ENCODE results near the gene GNB1L.

GNB1L gene

DNA sequence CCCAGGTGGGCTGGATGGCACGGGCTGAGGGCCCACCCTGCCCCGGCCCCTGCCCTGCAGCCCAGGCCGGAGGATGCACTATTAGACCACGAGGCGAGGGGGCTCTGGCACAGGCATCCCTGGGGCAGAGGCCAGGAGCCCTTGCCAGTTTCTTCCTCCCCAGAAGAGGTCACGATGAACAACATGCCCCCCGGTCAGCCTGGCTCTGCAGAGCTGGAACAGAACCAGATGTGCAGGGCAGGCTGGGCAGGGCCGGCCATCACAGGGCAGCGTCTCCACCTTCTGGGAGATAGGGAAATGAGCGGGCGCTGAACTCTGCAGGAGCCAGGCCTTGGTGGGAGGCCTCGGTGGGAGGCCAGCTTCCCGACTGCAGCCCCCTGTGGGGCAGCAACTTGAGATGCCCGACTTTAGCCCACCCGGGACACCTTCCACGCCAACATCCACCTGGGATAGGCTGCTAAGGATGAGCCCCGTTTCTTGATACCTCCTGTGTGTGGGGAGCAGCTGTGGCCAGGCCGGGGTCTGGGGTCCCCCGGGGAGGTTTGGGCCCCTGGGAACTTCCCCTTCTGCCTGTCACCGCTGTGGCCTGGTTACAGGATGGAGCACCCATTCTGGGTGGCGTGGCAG is 21.8 kb upstream of the GNB1L start:
- no peak for DNase-seq (ENCODE audit: low read depth in 2 of 2)

DNA sequence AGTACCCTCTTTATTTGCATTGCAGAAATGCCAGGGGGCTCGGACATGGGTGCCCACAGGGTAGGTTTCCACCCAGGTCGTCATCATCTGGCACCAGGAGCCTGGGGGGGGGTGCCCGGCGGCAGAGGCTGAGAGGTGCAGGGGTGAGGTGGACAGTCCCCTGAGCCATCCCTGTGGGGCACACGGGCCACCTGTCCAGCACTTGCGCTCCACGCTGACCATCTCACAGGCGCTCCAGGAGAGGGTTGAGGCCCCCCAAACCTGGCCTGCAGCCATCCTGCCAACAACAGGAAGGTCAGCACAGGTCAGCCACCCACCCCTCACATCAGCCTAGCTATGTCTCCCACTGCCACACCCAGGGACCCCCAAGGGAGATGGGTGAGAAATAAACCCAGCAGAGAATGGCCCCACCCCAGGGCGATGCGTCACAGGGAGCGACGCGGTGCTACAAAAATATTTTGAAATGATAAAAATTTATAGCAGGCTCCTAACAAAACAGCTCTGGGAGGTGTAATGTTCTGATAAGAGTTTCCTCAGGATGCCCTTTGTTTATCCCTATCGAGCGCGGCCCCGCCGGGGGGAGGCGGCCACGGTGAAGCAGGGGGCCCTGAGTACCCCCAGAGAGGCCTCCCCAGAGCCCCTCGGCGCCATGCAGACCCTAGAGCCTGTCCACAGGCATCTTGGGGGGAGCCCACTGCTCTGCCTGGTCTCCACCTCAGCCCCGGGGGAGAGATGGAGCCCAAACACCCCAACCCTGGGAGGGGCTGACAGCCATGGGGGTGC is 21.0 kb upstream of the GNB1L start:
- DNase-seq (ENCODE audit: low read depth in 2 of 2): no peak

DNA sequence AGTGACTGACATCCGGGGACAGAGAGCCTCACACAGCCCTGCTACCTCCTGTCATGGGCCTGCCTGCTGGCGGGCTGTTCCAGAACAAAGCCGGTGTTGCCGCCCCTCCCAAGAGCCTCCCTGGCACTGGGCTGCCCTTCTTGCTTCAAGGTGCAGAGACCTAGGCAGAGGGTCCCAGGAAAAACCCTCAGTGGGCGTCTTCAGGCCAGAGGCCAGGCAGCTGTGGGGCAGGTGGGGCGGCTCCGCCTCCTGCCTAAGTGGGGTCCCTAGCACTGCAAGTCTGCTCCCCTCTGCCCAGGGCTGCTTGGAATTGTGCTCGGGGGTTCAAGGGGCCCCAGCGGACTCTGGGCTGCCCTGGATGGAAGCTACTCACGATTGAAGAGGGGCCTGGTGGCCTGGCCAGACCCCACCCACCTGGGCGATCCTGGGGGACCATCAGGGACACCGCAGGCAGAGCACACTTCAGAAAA is 20.4 kb upstream of the GNB1L start:
- DNase-seq (ENCODE audit: low read depth in 2 of 2): no peak

DNA sequence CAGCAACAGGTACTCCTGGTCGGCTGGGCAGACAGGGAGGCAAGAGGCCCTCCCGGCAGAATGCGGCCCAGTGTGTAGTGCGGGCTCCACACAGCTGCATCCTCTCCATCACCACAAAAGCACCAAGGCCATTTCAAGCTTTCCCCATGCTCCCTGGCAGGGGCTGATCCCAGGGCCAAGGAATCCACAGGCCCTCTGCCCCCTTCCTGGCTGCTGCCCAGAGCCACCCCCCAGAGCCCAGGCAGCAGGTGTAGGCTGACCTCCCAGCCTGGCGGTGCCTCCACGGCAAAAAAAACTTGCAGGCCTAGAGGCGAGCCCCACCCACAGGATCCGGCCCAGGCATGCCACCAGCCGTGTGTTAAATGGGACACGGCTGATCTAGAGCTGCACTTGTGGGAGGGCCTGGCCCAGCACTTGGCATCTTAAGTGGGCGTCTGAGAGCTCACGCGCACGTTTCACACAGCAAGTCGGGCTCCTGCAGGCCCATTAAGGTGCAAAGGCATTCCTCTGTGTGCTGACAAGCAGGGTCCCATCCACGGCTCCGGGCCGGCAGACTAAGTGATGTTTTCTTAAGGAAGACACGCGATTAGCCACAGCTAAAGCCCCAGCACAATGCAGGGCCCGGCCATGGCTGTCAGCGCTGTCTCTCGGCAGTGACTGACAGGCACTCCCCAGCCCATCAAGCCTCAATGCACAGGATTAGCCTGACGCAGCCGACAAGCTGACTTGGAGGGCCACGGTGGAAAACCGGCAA is 19.8 kb upstream of the GNB1L start:
- no peak for DNase-seq (ENCODE audit: low read depth in 2 of 2)

DNA sequence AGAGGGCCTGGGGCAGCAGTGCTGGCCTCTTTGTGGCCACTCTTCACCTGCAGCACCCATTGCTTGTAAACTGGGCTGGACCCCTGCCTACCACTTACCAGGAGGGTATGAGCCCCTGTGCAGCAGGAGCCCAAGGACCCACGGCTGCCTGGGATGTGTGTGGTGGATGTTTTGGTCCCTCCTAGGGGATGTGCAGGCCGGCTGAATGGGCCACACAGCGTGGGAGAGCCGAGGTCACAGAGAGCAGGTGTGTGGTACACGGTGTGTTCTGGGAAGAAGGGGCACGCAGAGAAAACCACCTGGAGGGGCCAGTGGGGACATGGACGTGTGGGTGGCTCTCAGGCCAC is 19.3 kb upstream of the GNB1L start:
- DNase-seq (ENCODE audit: low read depth in 2 of 2): no peak

DNA sequence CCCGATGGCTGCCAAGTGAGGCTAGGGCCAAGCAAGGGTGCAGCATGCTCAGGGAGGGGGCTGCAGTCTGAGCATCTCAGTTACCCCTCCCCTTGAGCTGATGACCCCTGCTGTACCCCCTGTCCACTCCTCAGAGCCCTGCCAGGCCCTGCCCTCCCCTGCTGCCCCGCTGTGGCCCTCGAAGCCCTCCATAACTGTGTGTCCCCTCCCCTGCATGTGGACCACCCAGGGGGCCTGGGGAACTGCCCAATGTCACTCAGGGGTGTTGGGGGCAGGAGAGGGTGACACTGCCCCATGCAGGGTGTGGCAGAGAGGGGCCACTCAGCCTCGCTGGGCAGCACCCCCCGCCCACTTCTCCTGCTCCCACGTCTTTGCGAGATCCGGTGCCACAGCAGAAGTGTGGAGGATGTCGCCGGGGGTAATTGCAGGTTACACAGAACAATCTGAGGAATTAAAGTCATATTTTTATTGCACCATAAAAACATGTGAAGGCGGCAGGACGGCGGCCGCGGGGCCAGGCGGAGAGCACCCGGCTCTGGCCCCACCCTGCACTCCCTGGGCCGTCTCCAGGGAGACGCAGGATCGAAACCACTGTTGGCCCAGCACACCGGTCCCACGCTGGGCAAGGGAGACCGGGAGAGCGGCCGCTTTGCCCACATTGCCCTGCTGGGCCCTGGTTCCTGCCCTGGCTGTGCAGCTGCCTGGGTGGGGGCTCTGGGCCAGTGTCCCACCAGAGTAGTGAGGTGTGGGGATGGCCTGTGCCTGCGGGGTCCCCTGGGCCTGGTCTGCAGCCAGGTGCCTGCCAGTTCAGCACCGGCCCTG is 18.7 kb upstream of the GNB1L start:
- DNase-seq (ENCODE audit: low read depth in 2 of 2): no peak

DNA sequence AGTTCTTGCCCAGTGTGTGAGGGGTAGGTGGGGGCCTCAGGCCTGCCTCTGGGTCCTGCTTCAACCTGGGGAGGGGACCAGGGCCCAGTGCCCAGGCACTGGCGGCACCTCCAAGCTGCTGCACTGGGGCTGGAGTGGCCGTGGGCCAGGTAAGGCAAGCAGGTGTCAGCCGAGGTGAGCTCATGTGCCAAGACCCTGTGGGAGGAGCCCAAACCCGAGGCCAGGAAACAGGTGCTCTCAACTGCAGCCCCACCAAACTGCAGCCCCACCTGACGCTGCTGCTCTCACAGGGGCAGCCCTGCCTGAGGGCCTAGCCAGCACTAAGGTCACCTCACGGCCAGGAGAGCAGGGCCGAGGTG is 18.1 kb upstream of the GNB1L start:
- no peak for DNase-seq (ENCODE audit: low read depth in 2 of 2)

DNA sequence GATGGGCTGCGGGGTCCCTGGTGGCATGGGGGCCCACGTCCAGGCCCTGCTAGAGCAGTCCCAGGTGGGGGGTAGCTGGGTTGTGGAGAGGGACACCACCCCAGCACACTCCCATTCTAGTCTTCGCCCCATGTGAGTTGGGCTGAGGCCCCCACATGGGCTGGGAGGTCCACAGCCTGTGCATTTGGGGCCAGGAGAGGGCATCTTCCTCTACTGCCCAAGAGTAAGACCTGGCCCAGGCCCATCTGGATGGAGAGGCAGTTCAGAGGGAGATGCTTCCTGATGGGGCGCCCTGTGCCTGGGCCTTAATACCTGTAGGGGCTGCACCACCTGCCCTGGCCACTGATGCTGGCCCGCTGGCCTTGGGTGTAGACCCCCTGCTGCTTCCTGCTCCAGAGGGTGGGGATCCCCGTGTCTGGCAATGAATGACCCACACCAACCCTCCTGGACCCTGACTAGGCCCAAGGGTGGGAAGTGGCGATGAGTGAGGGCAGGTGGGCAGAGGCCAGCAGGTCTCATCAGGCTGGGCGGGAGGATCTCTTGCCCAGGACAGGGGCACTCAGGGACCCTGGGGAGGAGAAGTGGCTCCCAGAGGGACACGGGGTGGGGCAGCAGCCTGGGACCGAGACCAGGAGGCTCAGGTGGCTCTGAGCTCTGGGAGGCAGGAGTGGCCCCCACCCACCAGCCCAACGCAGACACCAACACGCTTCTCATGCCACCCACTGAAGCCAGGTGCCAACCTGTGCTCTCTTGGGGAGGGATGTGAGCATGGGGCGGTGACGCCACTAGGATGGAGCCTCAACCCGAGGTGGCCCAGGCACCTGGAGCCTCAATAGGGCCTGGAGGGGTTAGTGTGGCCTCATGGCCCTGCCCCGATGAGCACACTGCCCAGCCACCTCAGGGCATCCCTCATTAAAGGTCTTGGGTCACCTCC is 17.4 kb upstream of the GNB1L start:
- no peak for DNase-seq (ENCODE audit: low read depth in 2 of 2)

DNA sequence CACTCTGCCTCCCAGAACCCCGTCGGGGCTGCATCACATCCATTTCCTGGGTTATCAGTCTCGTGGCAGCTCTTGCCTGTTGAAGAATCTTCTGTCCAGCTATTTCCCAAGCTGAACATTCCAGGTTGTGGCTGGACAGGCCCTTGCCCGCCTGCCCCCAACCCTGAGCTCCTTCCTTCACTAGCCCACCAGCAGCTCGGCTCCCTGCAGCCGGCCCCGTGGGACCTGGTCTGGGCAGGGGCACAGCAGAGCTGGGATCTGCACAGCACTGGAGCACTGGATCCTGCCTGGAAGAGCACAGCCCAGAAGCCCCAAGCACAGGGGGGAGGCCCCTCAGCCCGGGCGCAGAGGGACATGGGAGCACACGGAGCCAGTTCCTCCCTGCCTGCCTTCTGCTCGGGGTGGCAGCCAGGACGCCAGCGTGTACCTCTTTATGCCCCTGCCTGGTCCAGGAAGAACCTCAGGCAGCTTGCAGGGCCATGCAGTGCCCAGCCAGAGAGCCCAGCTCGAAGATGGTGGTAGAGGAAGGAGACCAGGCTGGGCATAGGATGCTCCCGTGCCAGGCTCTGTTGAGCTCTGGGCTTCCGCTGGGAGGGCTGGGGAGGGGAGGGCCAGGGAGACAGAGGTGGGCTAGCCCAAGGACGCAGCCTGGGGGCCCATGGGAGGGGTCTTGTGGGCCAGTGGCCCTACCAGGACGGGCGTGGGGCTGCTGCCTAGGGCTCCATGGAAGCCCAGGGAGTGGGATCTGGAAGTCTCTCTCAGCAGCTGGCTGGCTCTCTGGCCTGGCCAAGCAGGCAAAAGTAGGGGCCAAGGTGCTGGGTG is 16.6 kb upstream of the GNB1L start:
- DNase-seq (ENCODE audit: low read depth in 2 of 2): no peak

DNA sequence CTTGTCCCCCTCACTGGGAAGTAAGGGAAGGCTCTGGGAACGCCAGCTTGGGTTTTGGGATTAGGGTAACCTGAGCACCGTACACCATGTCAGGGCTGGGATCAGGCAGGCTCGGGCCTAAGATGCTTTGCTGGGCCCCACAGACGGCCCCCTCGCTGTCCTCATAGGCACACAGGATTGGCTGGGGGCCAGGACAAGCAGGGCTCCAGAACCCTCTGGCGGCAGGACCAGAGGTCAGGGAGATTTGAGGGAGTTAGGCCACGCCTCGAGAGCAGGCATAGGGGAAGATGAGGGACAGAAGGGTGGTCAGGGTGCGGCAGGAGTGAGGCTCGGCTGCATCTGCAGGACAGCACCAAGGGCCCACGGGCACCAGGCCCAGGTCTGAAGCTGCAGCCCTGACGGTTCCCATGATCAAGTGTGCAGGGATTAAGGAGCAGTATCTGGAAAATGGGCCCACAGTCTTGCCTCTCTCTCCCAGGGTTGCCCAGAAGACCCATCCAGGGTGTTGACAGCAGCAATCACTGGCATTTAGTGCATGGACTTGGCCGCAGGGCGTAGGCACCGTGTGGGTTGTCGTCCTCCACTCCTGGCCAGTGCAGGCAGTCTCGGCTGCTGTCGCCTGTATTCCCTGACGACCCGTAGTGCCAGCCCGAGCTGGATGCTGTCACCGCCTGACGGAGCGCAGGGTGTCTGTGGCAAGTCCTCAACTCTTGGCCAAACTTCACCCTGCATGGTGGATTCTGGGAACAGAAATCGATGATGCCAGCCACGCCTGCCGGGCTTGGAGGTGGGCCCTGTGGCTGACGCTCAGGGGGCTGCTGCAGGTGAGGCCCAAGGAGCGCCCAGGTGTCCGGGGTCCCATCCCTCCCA is 15.7 kb upstream of the GNB1L start:
- no peak for DNase-seq (ENCODE audit: low read depth in 2 of 2)

DNA sequence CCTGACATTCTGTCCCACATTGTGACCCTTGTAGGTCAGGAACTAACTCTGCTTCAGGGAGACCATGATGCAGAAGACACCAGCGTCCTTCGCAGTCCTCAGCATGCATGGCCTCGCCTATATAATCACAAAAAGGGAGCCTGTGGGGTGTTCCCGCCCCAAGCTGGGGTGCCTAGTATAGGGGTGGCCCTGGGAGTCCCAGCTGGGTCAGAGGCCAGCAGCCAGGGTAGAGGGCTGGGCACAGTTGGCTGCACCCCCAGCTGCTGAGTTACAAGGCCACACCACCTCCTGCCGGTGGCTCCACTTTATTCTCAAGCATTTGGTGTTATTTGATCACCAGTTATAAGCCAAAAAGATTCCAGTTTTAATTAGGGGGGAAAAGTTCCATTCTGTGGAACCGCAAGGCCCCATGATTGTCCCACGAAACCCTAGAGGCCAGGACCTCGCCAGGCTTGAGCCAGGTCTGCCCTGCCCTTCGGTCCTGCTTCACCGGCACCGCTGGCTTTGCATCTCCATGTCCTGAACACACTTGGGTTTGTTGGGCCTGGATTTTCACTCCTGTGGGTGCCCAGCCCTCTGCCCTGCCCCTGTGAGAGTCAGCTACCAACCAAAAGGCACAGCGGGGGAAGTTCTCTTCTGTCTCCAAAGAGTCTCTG is 15.0 kb upstream of the GNB1L start:
- DNase-seq (ENCODE audit: low read depth in 2 of 2): no peak

DNA sequence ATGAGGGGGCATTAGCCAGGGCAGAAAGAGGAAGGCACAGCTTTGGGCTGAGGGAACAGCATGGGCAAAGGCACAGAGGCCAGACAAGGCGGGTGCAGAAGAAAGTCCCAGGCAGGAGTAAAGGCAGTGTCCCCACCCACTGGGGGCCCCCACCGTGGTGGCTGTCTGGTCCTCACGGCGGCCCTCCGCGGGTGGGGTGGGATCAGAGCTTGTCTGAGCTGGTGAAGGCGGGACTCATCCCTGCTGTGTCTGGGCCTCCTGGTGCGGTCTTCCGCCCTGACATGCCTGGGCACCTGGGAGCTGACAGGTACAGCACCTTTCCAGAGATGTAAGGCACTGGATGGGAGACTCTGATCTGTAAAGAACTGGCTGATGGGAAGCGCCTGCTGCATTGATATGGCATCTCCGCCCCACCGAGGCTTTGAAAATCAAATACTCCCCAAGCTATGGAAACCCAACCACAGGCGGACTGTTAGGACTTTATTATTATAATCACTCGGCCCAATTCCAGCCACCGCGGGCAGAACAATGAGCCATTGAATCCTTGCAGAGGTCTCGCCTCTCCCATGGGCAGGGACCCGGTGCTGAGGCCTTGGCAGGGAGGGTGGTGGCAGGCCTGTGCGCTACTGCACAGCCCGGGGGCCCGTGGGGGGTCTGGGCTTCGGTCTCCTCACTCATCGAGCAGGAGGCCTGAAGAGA is 14.2 kb upstream of the GNB1L start:
- no peak for DNase-seq (ENCODE audit: low read depth in 2 of 2)

DNA sequence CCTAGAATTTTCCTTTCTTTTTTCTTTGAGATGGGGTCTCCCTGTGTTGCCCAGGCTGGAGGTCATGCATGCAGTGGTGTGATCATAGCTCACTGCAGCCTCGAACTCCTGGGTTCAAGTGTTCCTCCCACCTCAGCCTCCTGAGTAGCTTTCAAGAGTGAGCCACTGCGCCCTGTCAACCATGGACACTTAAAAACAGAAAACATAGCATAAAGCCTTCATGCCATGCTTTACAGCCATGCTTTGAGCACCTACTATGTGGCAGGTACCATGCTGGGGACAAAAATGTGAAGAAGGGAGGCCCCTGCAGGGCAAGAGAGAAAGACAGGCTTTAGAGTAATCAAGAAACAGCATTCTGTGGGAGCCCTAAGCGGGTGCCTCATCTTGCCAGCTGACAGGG is 13.7 kb upstream of the GNB1L start:
- DNase-seq (ENCODE audit: low read depth in 2 of 2): no peak

DNA sequence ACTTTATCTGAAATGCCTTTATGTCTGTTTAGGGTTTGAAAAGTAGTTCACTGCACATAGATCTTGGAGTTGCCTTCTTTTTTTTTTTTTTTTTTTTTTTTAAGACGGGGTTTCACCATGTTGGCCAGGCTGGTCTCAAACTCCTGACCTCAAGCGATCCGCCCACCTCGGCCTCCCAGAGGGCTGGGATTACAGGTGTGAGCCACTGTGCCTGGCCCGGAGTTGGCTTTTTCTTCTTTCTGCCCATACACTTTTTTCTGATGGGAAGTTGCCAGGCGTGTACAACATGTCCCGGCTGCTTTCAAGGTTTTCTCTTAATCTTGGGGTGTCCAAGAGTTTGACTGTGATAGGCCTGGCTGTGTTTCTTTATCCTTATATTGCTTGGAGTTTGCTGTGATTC is 12.9 kb upstream of the GNB1L start:
- DNase-seq (ENCODE audit: low read depth in 2 of 2): no peak

DNA sequence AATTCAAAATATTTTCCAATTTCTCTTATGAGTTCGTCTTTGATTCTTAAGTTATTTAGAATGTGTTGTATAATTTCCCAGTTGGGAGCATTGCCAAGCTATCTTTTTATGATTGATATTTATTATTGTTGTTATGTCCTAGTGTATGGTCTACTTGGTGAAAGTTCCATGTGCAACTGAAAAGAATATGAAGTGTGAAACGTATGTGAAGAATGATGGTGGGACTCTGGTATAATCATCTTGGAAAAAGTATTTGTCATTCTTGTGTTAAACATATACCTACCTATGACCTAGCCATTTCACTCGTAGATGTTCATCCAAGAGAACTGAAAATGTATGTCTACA is 12.0 kb upstream of the GNB1L start:
- no peak for DNase-seq (ENCODE audit: low read depth in 2 of 2)

DNA sequence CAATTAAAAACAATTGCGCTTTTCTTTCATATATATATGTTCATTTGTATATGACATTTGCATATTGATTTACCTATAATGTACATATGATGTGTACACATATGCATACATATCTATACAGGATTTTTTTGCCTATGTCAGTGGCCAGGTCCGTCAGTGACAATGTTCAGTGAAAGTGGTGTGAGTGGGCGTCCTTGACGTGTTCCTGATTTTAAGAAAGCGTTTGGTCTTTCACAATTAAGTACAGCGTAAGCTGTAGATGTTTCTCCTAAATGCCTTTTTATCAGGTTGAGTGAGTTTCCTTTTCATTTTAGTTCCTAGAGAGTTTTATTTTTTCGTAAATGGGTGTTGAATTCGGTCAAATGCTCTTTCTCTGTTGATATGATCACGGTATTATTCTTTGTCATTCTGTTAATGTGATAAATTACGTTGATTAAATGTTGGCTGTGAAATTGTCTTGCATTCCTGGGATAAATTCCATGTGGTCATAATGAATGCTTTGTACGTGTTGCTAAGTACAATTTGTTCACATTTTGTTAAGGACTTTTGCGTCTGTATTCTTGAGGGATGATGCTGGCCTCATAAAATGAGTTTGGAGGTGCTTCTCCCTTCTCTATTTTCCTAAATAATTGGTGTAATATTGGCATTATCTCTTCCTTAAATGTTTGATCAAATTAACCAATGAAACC is 10.6 kb upstream of the GNB1L start:
- no peak for DNase-seq (ENCODE audit: low read depth in 2 of 2)

DNA sequence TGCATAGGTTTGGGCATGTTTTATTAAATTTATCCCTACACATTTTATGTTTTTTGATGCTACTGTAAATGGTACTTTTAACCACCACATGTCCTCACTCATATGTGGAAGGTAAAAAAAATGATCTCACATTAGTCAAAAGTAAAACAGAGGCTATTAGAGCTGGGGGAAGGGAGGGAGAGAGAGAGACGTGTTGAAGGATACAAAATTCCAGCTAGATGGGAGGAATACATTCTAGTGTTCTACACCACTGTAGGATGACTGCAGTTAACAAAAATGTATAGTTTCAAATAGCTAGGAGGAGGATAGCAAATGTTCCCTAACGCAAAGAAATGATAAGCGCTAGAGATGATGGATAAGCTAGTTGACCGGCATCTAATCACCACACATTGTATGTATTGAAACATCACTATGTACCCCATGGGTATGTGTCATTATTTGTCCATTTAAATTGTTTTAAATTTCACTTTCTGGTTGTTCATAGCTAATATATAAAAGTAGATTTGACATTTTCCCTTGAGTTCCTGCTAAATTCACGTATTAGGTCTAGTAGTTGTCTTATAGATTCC is 9.9 kb upstream of the GNB1L start:
- no peak for DNase-seq (ENCODE audit: low read depth in 2 of 2)

Measured in activated CD8-positive, alpha-beta memory T cell treated with anti-CD3 and anti-CD28 coated beads for 4 hours (primary cell).